ENCODE results near the gene ABHD17C. TPM values are rescaled to one million over a fixed set of nuclear protein-coding genes. Genes with fewer than 3 reads are reported as not detected.
"Not testable (repeated sequence)": the region's sequence is repeated elsewhere in the genome, so short reads cannot be mapped to it uniquely, and the experiment has no call there.

The ABHD17C gene
- total and polyA plus RNA-seq, 7 donors = 1.1 to 3.7 (median 2.6) TPM

DNA sequence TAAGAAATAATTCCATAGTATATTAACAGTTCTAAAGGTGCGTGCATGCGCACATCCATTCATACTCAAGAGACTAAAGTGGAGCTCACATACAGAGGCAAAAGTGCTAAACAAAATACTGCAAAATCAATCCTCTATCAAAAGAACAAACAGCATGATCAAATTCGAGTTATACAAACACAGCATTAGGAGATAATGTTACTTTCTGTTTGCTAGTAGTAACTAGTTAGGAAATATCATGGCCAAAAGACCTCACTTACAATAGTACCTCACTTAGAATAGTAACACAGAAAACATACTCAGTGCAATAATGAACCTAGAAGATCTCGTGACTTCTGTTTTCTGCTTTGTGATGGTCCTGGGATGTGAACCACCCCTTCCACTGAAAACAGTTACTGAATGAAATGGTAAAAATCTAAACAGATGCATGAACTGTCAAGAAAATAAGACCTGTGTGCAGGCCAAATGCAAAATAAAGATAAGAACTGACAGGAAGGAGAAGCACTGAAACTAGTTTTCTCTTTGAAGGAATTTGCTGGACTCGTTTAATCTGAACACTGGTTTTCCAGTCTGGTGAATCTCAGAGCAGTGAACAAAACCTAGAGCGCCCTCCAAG lies 63.1 kb downstream of the ABHD17C start:
- intact Hi-C loops (cut with DNase I) = no loop called here
- TF ChIP-seq, protein P1, sequence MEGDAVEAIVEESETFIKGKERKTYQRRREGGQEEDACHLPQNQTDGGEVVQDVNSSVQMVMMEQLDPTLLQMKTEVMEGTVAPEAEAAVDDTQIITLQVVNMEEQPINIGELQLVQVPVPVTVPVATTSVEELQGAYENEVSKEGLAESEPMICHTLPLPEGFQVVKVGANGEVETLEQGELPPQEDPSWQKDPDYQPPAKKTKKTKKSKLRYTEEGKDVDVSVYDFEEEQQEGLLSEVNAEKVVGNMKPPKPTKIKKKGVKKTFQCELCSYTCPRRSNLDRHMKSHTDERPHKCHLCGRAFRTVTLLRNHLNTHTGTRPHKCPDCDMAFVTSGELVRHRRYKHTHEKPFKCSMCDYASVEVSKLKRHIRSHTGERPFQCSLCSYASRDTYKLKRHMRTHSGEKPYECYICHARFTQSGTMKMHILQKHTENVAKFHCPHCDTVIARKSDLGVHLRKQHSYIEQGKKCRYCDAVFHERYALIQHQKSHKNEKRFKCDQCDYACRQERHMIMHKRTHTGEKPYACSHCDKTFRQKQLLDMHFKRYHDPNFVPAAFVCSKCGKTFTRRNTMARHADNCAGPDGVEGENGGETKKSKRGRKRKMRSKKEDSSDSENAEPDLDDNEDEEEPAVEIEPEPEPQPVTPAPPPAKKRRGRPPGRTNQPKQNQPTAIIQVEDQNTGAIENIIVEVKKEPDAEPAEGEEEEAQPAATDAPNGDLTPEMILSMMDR (IDR thresholded peaks at IDR 0.05) = no peak
- 85 to 89% (median 86%) methylated on average over 6 of the region's 6 CpGs for WGBS, 3 donors
- H3K36me3 ChIP-seq (ENCODE audit: insufficient read depth in 1 of 2, low read depth in 1 of 2) = no peaks in the 10 kb centered on the region
- H3K4me1 ChIP-seq = no peaks in the 10 kb centered on the region
- H3K27me3 ChIP-seq (ENCODE audit: insufficient read depth in 3 of 3, low read length in 2 of 3) = peaks cover 0 to 3% (median 0%) of the 10 kb centered on the region in 3 donors
- no peaks in the 10 kb centered on the region for H3K9me3 ChIP-seq
- ATAC-seq = no peak
- no peak for DNase-seq
- no peak overlapping the region for H3K4me3 ChIP-seq
- no peak overlapping the region for H3K27ac ChIP-seq

DNA sequence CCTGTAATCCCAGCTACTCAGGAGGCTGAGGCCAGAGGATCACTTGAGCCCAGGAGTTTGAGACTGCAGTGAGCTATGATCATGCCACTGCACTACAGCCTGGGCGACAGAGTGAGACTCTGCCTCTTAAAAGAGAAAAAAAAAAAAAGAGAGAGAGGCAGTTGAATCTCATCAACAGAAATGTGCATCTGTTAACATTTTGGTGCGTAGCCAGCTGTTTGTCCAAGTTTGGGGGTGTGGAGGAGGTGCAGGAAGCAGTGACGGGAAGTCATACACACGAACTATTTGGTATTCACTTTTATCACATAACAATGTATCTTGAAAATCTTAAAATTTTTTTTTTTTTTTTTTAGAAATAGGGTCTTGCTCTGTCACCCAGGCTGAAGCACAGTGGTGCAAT lies 65.8 kb downstream of the ABHD17C start:
- Histone ChIP-seq H3K4me3 (no peak overlapping the region), H3K27ac (no peak overlapping the region), H3K27me3 (ENCODE audit: insufficient read depth in 3 of 3, low read length in 2 of 3) (peaks cover 0 to 3% (median 0%) of the 10 kb centered on the region in 3 donors), H3K9me3 (no peaks in the 10 kb centered on the region), H3K4me1 (no peaks in the 10 kb centered on the region), H3K36me3 (ENCODE audit: insufficient read depth in 1 of 2, low read depth in 1 of 2) (no peaks in the 10 kb centered on the region)
- 17 to 21% (median 21%) methylated on average over 4 of the region's 4 CpGs for WGBS, 3 donors
- intact Hi-C loops (cut with DNase I) = loop anchor here in 1 of 2 donors (5.0 kb wide), 1 partner anchor 49 kb away; no protein-coding TSS in a partner anchor
- no peak for DNase-seq
- TF ChIP-seq, protein P1 (IDR thresholded peaks at IDR 0.05) = no peak
- no peak for ATAC-seq

DNA sequence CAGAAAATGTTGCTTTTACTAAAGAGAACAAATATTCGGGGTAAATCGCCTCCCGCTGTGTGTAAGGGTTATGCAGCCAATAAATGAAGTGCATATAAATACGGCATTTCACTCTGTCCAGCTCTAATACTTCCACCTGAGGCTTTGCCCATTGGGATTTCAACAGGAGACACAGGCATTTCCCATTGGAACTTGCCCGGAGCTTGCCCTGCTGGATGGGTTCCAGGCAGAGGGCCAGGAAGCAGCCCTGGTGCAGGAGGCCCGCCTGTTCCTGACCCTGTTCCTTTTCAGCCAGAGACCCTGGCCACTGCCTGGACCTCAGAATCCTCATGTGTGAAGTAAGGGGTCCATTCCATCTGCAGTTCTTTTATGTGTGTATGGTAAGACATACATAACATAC lies 66.6 kb downstream of the ABHD17C start:
- Histone ChIP-seq H3K4me3 (no peak overlapping the region), H3K4me1 (no peaks in the 10 kb centered on the region), H3K36me3 (ENCODE audit: insufficient read depth in 1 of 2, low read depth in 1 of 2) (no peaks in the 10 kb centered on the region), H3K27me3 (ENCODE audit: insufficient read depth in 3 of 3, low read length in 2 of 3) (peaks cover 0 to 3% (median 0%) of the 10 kb centered on the region in 3 donors), H3K27ac (no peak overlapping the region), H3K9me3 (no peaks in the 10 kb centered on the region)
- DNase-seq = no peak
- intact Hi-C loops (cut with DNase I) = loop anchor here in 1 of 2 donors (5.0 kb wide), 1 partner anchor 49 kb away; no protein-coding TSS in a partner anchor
- TF ChIP-seq, protein P1 (IDR thresholded peaks at IDR 0.05) = no peak
- WGBS, 3 donors = 71 to 81% (median 80%) methylated on average over 6 of the region's 6 CpGs
- ATAC-seq = no peak

DNA sequence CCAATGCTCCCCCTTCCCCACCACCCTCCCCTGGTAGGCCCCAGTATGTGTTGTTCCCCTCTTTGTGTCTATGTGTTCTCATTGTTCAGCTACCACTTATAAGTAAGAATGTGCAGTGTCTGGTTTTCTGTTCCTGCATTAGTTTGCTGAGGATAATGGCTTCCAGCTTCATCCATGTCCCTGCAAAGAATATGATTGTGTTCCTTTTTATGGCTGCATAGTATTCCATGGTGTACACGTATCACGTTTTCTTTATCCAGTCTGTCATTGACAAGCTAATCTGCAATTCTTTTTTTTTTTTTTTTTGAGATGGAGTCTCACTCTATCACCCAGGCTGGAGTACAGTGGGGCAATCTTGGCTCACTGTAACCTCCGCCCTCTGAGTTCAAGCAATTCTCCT lies 68.1 kb downstream of the ABHD17C start:
- WGBS, 3 donors = 93 to 100% (median 95%) methylated on average over 3 of the region's 3 CpGs
- intact Hi-C loops (cut with DNase I) = loop anchor here in 1 of 2 donors (5.0 kb wide), 1 partner anchor 51 kb away; no protein-coding TSS in a partner anchor
- not testable (repeated sequence) for ATAC-seq; H3K4me1 ChIP-seq; H3K9me3 ChIP-seq; H3K27me3 ChIP-seq (ENCODE audit: insufficient read depth in 3 of 3, low read length in 2 of 3); H3K27ac ChIP-seq; DNase-seq; H3K4me3 ChIP-seq; H3K36me3 ChIP-seq (ENCODE audit: insufficient read depth in 1 of 2, low read depth in 1 of 2)

- no peak for ATAC-seq
- DNase-seq = no peak
- Histone ChIP-seq H3K4me1 (no peaks in the 10 kb centered on the region), H3K27ac (no peak overlapping the region), H3K36me3 (ENCODE audit: insufficient read depth in 1 of 2, low read depth in 1 of 2) (no peaks in the 10 kb centered on the region), H3K9me3 (no peaks in the 10 kb centered on the region), H3K27me3 (ENCODE audit: insufficient read depth in 3 of 3, low read length in 2 of 3) (peaks cover 0 to 3% (median 3%) of the 10 kb centered on the region in 3 donors), H3K4me3 (no peak overlapping the region)
- intact Hi-C loops (cut with DNase I) = loop anchor here in 1 of 2 donors (5.0 kb wide), 1 partner anchor 52 kb away; no protein-coding TSS in a partner anchor
- TF ChIP-seq, protein P1 (IDR thresholded peaks at IDR 0.05) = no peak
- 74 to 86% (median 75%) methylated on average over 3 of the region's 3 CpGs for WGBS, 3 donors
Measured at GRCh38 chr15:80764535-80764934, 69.4 kb downstream of the ABHD17C start.
